NB4 (cell line): ENCODE data around the gene RHBDL3.

Experiments
- CTCF ChIP-seq: IDR thresholded peaks from one replicate; pipeline ENCODE4 v1.5.1; 2012; ENCODE audit warnings: low read depth, low read length
- MAX ChIP-seq: IDR thresholded peaks from 2 replicates; pipeline ENCODE4 v1.6.1; 2011; ENCODE audit warnings: low read depth, low read length
- MYC ChIP-seq: IDR thresholded peaks from 2 replicates; pipeline ENCODE4 v1.6.1; 2011; ENCODE audit warnings: low read depth, low read length
- POLR2A ChIP-seq: IDR thresholded peaks from 2 replicates; pipeline ENCODE4 v1.6.1; 2011; ENCODE audit warnings: mild to moderate bottlenecking; ENCODE audit not compliant: insufficient read length; ENCODE audit errors: extremely low read depth

GRCh38 chr17:32249475-32249874, 16.2 kb upstream of the RHBDL3 start:
- TF ChIP-seq CTCF: no peak
- no peak for TF ChIP-seq POLR2A
- no peak for TF ChIP-seq MAX
- no peak for TF ChIP-seq MYC
